Small intestine (tissue), 7 donors: ENCODE results near the gene CLEC18B. TPM values are rescaled to one million over a fixed set of nuclear protein-coding genes. Genes with fewer than 3 reads are reported as not detected.
"Not testable (repeated sequence)": the region's sequence is repeated elsewhere in the genome, so short reads cannot be mapped to it uniquely, and the experiment has no call there.

ENCODE experiments used
- DNase-seq, 2 donors: peaks; one replicate each; pipeline versions ENCODE4 v3.0.0 to v3.0.0-alpha.2; 2013
- FAIRE-seq: peaks from 2 replicates; lab custom pipeline; 2012; peaks lifted over from hg19 to GRCh38; lab: Jason Lieb, UNC
- H3K27ac ChIP-seq, 3 donors: one replicate each; pipeline ENCODE4 v1.5.1; 2013; ENCODE audit warnings: low read length in 2 of 3, mild to moderate bottlenecking in 2 of 3, control low read depth in 1 of 3, inconsistent platforms in 1 of 3, low read depth in 1 of 3, moderate library complexity in 1 of 3
- H3K27me3 ChIP-seq, 3 donors: one replicate each; pipeline ENCODE4 v1.6.1; 2013; ENCODE audit warnings: low read length in 3 of 3, inconsistent platforms in 1 of 3; ENCODE audit not compliant: control insufficient read depth in 3 of 3, insufficient read depth in 3 of 3
- H3K36me3 ChIP-seq, 3 donors: one replicate each; pipeline ENCODE4 v1.6.1; 2013; ENCODE audit warnings: low read length in 3 of 3, inconsistent platforms in 1 of 3, low read depth in 1 of 3, mild to moderate bottlenecking in 1 of 3, moderate library complexity in 1 of 3; ENCODE audit not compliant: control insufficient read depth in 3 of 3, insufficient read depth in 2 of 3
- H3K4me1 ChIP-seq, 3 donors: one replicate each; pipeline ENCODE4 v1.6.1; 2013; ENCODE audit warnings: low read length in 2 of 3, inconsistent platforms in 1 of 3, low read depth in 1 of 3, mild to moderate bottlenecking in 1 of 3, moderate library complexity in 1 of 3; ENCODE audit not compliant: control insufficient read depth in 3 of 3, insufficient read depth in 2 of 3
- H3K4me3 ChIP-seq, 3 donors: one replicate each; pipeline ENCODE4 v1.5.1; 2013; ENCODE audit warnings: low read length in 3 of 3, control low read depth in 1 of 3, inconsistent platforms in 1 of 3, low read depth in 1 of 3, mild to moderate bottlenecking in 1 of 3, moderate library complexity in 1 of 3
- H3K9me3 ChIP-seq, 2 donors: one replicate each; pipeline ENCODE4 v1.6.1; 2013; ENCODE audit warnings: low read depth in 1 of 2, low read length in 1 of 2; ENCODE audit not compliant: control insufficient read depth in 2 of 2, insufficient read depth in 1 of 2
- WGBS, 3 donors: extraction: QIAGEN DNeasy Blood & Tissue Kit; methylation state at CpG; one replicate each; pipeline ENCODE4 v1.1.7; 2013; 5-methylcytosine and 5-hydroxymethylcytosine counted together
- polyA plus RNA-seq, 4 donors: library from polyadenylated mRNA; stranded (reverse) in 3 of 4; unstranded in 1 of 4; fragments of 200-250 nt in 3 of 4; fragments of 120-200 nt in 1 of 4; gene quantifications; one replicate each; pipeline versions ENCODE4 v1.2.1 to v1.2.3, GENCODE V29; 2013
- donor health status: healthy with polysubstance abuse.
- donor health status: control.
- donor health status: control.
- donor health status: Bipolar disorder and iron deficiency.
- donor health status: healthy.

Gene CLEC18B
- polyA plus RNA-seq, 4 donors = 0.92 to 4.5 (median 1.4) TPM

GRCh38 chr16:74431516-74431915 lies 10.2 kb upstream of the CLEC18B start:
- DNase-seq (no peak), FAIRE-seq (no peak)
- Histone ChIP-seq H3K4me3 (no peak overlapping the region), H3K4me1 (no peaks in the 10 kb centered on the region), H3K27ac (no peak overlapping the region), H3K36me3 (no peaks in the 10 kb centered on the region), H3K9me3 (peaks cover 0 to 6% of the 10 kb centered on the region in 2 donors), H3K27me3 (no peaks in the 10 kb centered on the region)
- WGBS, 3 donors = 77 to 81% (median 80%) methylated on average over 5 of the region's 5 CpGs

GRCh38 chr16:74430036-74430712 lies 8.9 kb upstream of the CLEC18B start:
- not testable (repeated sequence) for H3K27ac ChIP-seq, H3K27me3 ChIP-seq, H3K4me1 ChIP-seq, FAIRE-seq, H3K36me3 ChIP-seq, H3K9me3 ChIP-seq, H3K4me3 ChIP-seq
- peak; percentile 38 to 49 for DNase-seq
- 28 to 33% (median 33%) methylated on average over 13 of the region's 13 CpGs for WGBS, 3 donors

GRCh38 chr16:74428493-74428892 lies 7.2 kb upstream of the CLEC18B start:
- not testable (repeated sequence) for H3K4me1 ChIP-seq, H3K9me3 ChIP-seq, H3K36me3 ChIP-seq, H3K4me3 ChIP-seq, H3K27ac ChIP-seq, DNase-seq, H3K27me3 ChIP-seq, FAIRE-seq
- 56 to 95% methylated on average over 3 of the region's 8 CpGs; no CpG with 5 or more reads in 1 of the 3 donors for WGBS, 3 donors

GRCh38 chr16:74425751-74426150 lies 4.5 kb upstream of the CLEC18B start:
- not testable (repeated sequence) for H3K27me3 ChIP-seq, H3K9me3 ChIP-seq, H3K4me3 ChIP-seq, H3K27ac ChIP-seq, FAIRE-seq, DNase-seq, H3K36me3 ChIP-seq, H3K4me1 ChIP-seq
- WGBS, 3 donors = 60 to 73% (median 68%) methylated on average over 6 of the region's 6 CpGs

- 73 to 89% (median 79%) methylated on average over 3 to 4 of the region's 4 CpGs for WGBS, 3 donors
- not testable (repeated sequence) for DNase-seq, H3K27me3 ChIP-seq, H3K36me3 ChIP-seq, H3K4me3 ChIP-seq, H3K9me3 ChIP-seq, FAIRE-seq, H3K4me1 ChIP-seq, H3K27ac ChIP-seq
Observed at GRCh38 chr16:74423721-74424120, 2.4 kb upstream of the CLEC18B start.

GRCh38 chr16:74422086-74422485 lies 808 bp upstream of the CLEC18B start:
- not testable (repeated sequence) for H3K4me3 ChIP-seq, FAIRE-seq, DNase-seq, H3K27ac ChIP-seq, H3K9me3 ChIP-seq, H3K27me3 ChIP-seq, H3K4me1 ChIP-seq, H3K36me3 ChIP-seq
- 39 to 81% (median 67%) methylated on average over 5 to 6 of the region's 17 CpGs for WGBS, 3 donors

GRCh38 chr16:74421482-74421785 lies 156 bp upstream of the CLEC18B start:
- not testable (repeated sequence) for DNase-seq, H3K4me1 ChIP-seq
- 70 to 83% (median 80%) methylated on average over 5 to 9 of the region's 16 CpGs for WGBS, 3 donors

GRCh38 chr16:74419811-74420210 lies 1.5 kb downstream of the CLEC18B start:
- H3K4me1 ChIP-seq, H3K4me3 ChIP-seq, H3K27me3 ChIP-seq, H3K27ac ChIP-seq, DNase-seq, FAIRE-seq, H3K36me3 ChIP-seq, H3K9me3 ChIP-seq: not testable (repeated sequence)
- 37 to 73% (median 72%) methylated on average over 5 to 10 of the region's 14 CpGs for WGBS, 3 donors

More at GRCh38 chr16:74421482-74421785, 156 bp upstream of the CLEC18B start:
- H3K36me3 ChIP-seq, H3K9me3 ChIP-seq, FAIRE-seq, H3K4me3 ChIP-seq, H3K27ac ChIP-seq, H3K27me3 ChIP-seq: not testable (repeated sequence)

- WGBS, 3 donors = 93 to 97% (median 96%) methylated on average over 3 to 12 of the region's 15 CpGs
- FAIRE-seq = not testable (repeated sequence)
Observed at GRCh38 chr16:74417897-74418296, 3.4 kb downstream of the CLEC18B start.

More at GRCh38 chr16:74417897-74418296, 3.4 kb downstream of the CLEC18B start:
- not testable (repeated sequence) for H3K4me1 ChIP-seq, H3K9me3 ChIP-seq, H3K36me3 ChIP-seq, DNase-seq, H3K27ac ChIP-seq, H3K4me3 ChIP-seq, H3K27me3 ChIP-seq
